Measurements from ENCODE around the gene SLC43A1.

The SLC43A1 gene

DNA sequence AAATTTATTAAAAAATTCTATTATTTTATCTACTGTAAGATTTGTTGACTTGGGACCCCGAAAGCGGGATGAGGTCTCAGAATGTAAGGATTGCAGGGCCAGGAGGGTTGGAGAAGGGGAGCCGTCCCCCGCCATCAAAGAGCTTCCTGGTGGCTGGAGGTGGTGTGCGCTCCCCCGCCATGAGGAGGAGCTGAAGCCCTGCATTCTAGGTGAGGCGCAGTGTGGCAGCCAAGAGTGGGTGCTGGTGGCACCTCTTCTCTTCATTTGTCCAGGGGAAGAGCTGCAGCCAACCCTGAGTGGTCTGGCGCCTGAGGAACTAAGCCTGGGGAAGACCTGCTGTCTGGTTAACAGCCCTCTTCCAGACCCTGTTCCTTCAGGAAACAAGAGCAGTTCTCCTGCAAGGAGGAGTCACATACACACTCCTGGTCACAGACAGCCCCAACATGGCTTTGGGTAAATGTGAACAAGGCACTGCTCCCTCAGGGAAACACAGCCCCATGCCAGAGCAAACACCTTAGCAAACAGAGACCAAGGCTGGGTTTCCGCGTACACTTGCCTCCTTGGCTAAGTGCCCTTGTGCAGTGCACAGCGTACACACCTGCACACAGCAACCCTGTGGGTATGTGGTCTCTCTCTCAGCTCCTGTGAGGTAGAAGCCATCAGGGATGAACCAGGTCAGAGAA lies 37.9 kb downstream of the SLC43A1 start:
- no peak for DNase-seq

DNA sequence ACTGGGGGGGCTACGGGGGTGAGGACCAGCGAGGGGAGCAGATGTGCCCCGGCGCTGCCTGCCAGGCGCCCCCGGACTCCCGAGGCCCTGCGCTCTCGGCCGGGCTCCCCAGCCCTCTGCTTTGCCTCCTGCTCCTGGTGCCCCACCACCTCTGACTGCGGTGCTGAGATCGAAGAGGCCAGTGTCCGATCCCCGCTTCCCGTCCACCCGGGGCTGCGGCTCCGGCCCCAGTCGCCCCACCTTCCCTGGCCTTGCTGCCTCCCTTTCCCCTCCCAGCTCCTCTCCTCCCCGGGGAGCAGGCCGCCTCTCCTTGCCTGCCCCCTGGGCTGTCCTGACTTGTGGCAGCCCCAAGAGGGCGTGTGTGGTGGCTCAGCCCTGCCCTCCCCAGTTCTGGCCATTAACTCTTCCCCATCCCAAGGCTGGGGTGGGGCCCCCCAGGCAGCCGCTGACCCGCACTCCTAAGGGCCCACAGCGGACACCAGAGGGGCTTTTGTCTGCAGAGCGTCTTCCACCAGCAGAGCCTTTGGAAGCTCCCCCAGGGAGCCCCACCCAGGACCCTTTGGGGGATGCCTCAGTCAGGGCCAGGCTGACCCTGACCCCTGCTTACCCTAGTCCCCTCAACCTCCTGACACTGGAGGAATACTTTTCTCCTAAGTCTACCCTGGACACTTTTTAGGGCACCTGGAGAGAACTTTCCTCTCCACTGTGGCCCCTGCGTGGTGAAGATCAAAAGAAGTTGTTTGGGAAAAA lies 38.6 kb downstream of the SLC43A1 start:
- DNase-seq = no peak

DNA sequence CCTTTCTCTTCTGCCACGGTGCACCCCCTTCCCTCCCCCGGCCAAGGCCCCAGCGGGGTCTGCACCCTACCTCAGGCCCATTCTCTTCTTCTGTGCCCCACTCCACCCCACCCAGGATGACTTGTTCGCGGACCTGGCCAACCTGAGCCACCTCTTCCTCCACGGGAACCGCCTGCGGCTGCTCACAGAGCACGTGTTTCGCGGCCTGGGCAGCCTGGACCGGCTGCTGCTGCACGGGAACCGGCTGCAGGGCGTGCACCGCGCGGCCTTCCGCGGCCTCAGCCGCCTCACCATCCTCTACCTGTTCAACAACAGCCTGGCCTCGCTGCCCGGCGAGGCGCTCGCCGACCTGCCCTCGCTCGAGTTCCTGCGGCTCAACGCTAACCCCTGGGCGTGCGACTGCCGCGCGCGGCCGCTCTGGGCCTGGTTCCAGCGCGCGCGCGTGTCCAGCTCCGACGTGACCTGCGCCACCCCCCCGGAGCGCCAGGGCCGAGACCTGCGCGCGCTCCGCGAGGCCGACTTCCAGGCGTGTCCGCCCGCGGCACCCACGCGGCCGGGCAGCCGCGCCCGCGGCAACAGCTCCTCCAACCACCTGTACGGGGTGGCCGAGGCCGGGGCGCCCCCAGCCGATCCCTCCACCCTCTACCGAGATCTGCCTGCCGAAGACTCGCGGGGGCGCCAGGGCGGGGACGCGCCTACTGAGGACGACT lies 39.3 kb downstream of the SLC43A1 start:
- DNase-seq = no peak

DNA sequence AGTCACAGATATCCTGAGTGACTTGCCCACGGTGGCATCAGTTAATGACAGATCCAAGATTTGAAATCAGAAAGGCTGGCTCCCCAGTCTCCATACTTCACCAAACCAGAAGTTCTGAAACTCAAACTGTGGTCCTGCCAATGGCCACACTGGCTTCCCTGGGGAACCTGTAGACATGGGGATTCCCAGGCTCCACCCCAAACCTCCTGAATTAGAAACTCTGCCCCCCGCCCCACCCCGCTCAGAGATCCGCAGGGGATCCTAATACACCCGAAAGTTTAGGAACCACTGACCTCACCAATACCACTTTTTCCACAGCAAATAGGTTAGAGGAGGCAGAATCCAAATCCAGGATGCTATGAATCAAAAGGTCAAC lies 39.8 kb downstream of the SLC43A1 start:
- DNase-seq = no peak

DNA sequence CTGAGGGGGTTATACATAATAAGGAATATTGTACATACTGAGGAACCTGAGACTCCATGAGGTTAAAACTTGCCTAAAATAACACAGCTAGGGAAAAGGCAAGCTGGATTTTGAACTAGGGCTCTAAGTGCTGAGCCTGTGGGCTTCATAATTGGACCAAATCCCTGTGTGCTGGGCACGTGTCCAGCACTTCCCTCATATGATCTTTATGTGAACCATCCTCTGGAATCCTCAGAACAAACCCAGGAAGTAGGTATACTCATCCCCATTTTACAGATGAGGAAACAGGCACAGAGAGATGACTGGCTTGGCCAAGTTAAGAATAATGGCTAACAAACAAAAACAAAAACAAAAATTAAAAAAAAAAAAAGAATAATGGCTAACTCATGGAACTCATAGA lies 40.3 kb downstream of the SLC43A1 start:
- no peak for DNase-seq

DNA sequence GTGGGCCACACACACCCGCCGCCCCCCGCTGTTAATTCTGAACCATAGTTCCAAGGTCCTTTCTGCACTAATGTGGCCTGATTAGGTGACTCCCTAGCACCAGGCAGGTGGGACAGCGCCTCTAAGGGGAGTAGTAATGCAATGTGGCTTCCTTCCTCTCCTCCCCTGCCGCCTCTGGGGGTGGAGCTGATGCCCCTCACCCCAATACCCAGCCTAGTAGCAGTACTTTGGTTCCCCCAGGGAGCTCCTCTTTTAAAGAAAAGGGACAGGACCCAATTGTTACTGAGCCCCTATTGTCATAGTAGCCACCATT lies 40.7 kb downstream of the SLC43A1 start:
- DNase-seq = no peak

DNA sequence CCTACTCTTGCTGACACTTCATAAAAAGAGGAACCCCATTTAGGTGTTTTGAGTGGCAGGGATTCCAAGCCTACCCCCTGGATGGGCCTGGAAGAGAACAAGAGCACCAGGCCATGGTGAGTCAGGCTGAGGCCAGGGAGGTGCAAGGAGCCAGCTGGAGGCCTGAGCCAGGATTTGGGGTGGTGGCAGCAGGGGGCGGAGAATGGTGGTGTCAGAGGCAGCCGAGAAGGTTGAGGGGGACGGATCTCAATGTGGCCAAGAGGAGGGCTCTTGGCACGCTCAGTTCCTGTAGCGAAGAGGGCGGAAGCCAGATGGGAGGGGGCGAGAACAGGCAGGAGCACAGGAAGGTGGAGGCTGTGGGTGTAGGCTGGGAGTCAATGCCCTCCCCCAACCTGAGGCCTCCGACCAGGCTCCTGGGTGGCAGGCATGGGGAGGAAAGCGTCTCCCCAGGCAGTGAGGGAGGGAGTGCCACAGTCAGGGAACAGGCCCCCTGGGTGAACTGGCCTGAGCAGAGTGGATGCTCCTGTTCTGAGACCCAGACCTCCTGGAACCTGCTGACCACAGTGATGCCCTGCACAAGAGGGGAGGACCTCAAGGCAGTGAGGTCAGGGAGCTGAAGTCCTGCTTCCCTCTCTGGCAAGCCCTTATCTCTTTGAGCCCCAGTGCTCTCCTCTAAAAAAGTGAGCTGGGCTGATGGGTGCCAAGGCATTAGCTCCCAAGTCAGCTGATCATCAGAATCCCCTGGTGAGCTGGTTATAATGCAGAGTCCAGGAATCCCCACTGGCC lies 41.3 kb downstream of the SLC43A1 start:
- DNase-seq = no peak

DNA sequence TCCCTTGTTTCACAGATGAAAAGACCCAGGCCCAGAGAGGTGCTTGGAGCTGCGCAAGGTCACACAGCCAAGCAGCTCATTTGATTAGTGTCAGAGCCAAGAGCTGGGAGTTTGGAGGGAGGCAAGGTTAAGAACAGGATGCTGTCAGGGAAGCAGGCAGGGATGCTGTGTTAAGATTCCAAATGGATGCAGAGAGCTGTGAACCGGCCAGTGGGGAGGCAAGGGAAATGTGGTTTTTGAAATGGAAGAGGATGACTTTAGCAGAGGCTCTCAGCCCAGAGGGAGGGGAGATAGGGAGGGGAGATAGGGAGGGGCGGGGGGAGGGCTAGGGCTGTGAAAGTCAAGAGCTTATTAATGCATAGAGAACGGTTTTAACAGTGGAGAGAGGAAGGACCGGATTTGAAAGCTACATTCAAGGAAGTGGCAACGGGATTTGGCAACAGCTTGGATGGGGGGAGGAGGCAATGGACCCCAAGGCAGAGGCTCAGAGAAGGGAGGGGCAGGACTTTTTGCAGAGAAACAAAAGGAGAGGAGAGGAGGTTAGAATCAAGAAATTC lies 42.1 kb downstream of the SLC43A1 start:
- DNase-seq = no peak

DNA sequence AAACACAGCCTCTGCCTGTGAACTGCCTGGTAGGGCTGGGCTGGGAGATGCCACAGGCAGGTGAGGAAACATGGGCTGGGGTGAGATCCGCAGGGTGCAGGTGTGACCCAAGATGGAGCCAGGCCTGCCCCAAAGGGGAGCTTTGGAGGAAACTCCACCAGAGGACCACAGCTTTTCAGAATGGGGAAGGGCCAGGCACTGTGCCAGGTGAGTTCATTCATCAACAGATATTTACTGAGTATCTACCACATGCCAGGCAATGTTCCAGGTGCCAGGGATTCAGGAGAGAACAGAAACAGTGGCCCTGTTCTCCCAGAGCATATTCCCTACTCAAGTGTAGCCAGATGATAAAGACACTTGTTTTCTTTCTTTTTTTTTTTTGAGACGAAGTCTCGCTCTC lies 44.0 kb downstream of the SLC43A1 start:
- no peak for DNase-seq

DNA sequence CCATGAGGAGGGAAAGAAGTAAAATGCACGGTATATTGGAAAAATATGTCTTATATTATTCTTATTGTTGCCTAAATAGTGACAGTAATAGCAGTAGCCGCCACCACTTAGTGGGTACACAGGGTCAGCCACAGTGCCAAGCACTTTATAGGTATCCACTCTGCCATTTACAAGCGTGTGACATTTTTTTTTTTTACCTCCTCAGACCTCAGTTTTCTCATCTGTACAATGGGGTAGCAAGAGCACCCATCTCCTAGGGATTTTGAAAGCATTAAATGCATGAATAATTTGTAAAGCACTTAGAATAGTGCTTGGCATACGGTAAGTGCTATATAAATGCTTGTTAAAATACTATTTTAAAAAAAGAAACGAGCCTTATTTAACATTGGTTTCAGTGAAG lies 46.2 kb downstream of the SLC43A1 start:
- no peak for DNase-seq

DNA sequence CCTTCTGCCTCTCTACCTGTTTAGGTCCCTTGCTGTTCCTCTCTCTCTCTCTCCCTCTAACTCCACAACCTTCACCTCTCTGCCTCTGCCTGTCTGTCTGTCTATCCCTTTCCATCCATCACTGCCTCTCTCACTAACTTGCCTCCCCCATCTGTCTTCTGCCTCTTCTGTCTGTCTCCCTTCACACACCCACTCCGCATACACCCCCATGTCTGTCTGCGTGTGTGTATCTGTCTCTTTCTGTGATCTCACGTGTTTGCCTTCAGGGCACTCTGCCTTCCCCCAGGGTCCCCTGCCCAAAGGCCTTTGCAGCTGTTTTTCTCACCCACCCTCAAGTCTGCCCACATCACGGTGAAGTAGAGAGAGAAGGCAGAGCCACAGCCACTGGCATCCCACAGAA lies 47.2 kb downstream of the SLC43A1 start:
- DNase-seq = no peak

DNA sequence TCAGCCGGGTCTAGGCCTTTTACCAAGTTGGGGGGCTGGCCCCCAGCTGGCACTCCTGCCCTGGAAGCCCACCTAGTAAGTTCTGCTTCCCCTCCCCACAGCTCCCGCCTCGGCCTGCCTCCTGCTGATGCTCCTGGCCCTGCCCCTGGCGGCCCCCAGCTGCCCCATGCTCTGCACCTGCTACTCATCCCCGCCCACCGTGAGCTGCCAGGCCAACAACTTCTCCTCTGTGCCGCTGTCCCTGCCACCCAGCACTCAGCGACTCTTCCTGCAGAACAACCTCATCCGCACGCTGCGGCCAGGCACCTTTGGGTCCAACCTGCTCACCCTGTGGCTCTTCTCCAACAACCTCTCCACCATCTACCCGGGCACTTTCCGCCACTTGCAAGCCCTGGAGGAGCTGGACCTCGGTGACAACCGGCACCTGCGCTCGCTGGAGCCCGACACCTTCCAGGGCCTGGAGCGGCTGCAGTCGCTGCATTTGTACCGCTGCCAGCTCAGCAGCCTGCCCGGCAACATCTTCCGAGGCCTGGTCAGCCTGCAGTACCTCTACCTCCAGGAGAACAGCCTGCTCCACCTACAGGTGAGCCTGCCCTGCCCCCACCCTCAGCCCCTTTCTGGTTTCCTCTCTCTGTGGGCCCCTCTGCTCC lies 47.9 kb downstream of the SLC43A1 start:
- DNase-seq = no peak

DNA sequence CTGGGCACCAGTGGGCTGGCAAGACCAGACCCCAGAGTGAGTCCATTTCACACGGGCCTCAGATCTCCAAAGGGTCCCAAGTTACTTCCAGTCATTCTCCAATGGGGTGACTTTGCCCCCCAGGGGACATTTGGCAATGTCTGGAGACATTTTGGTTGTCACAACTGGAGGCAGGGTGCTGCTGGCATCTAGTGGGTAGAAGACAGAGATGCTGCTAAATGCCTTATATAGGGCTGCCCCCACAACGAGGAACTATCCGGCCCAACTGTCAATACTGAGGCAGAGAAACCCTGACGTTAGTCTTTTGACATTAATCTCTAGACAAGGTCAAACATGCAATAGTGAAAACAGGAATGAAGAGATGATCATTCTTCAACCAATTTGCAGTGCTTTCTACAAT lies 48.8 kb downstream of the SLC43A1 start:
- DNase-seq = no peak

DNA sequence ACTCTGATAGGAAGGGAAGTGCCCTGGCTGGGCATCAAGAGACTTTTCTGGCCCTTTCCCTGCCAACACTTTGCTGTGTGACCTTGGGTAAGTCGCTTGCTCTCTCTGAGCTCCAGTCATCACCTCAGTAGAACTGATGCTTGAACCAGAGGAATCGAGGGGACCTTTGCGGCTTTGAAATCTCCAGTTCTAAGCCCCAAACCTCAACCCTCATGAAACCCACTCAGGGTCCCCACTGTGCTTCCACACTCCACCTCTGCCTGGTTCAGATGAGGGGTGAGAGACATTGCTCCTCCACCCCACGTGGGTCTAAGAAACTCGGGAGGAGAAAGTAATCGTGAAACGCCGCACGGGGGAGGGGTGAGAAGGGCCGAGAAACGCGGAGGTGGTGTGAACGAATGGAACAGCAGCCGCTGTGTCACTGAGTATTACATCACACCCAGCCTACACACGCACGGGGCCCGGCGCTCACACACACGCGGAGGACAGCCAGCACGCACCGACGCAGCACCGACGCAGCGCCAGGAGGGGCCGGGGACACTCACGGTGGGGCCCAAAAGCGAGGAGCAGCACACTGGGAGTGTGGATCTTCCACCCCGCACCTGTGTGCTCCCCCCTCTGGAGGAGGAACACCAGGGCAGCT lies 50.8 kb downstream of the SLC43A1 start:
- no peak for DNase-seq

DNA sequence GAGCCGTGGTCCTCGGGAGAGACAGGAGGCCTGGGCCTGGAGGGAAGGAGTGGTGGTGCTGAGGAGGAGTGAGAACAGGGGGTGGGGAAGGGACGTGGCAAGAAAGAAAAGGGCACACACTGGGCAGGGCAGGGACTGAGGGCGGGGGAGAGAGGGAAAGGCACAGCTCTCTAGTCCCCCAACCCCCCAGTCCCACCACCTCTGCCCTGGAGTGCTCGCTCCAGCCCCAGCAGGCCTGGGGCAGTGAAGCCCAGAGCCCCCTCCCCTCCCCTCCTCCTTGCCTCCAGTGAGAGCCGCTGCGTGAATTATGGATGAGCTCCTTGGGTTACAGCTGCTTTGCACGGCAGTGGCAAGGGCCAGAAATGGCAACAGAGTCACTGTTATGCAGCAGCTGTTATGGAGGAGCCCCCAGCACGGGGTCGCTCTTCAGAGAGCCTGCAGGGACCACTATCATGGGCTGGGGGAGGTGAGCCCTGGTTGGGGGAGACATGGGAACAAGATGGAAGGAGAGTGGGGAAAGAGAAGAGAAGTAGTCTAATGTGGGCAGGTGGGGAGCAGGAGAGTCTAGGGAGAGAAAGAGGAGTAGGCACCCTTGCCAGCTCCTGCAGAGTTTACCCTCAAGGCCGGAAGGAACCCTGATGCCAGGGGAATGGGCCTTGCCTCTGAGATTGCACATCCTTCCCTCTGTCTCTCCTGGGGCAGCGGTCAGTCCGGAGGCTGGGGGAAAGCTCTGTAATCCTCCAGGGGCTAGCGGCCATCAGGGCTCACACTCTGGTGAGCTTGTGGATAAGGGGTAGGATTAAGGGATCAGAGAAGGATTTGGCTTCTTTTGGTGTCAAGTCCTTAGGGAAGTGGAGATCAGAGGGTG lies 51.6 kb downstream of the SLC43A1 start:
- DNase-seq = peak; percentile 11

DNA sequence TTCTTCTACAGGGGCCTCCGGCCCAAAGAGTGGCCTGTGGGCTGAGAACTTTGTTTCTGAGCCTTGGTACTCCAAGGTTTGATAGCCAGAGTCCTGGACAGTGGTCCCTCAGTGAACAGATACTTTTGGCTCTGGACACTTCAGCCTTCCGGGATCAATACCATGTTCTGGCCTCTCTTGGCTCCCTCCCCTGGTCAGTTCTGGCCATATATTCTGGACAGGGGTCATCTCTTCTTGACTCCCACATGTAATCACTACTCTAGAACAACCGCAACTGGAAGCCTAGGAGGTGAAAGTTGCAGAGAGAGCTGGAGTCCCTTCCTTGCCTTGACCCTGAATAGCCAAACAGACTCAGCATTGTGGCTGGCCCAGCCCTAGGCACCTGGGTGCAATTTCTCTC lies 52.9 kb downstream of the SLC43A1 start:
- no peak for DNase-seq

DNA sequence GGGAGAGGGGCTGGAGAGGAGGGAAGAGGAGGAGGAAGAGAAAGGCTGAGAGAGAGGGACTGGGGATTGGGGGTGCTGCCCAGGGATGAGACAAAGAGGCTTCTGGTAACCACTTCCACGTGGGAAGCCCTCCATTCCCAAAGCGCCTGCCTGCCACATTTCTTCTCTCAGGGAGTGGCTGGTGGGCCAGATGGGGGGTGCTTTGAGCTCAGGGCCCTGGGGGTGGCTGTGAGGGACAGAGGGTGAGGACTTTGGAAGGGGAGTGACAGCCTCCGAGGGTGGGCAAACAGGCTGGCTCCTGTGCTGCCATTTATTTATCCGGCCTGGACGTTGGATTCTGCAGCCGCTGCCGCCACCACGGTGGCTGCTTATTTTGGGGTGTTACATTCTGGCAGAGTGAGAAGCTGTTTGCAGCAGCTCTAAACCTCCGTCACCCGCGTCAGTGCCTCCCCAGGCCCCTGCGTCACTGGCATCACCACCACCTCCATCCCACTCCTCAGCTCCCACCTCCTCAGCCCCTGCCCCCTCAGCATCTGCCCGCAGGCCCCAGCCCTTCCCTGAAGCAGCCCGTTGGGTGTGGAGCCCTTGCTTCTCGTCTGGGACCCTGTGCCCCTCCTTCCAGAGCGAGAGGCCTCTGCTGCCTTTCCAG lies 53.5 kb downstream of the SLC43A1 start:
- DNase-seq = no peak

DNA sequence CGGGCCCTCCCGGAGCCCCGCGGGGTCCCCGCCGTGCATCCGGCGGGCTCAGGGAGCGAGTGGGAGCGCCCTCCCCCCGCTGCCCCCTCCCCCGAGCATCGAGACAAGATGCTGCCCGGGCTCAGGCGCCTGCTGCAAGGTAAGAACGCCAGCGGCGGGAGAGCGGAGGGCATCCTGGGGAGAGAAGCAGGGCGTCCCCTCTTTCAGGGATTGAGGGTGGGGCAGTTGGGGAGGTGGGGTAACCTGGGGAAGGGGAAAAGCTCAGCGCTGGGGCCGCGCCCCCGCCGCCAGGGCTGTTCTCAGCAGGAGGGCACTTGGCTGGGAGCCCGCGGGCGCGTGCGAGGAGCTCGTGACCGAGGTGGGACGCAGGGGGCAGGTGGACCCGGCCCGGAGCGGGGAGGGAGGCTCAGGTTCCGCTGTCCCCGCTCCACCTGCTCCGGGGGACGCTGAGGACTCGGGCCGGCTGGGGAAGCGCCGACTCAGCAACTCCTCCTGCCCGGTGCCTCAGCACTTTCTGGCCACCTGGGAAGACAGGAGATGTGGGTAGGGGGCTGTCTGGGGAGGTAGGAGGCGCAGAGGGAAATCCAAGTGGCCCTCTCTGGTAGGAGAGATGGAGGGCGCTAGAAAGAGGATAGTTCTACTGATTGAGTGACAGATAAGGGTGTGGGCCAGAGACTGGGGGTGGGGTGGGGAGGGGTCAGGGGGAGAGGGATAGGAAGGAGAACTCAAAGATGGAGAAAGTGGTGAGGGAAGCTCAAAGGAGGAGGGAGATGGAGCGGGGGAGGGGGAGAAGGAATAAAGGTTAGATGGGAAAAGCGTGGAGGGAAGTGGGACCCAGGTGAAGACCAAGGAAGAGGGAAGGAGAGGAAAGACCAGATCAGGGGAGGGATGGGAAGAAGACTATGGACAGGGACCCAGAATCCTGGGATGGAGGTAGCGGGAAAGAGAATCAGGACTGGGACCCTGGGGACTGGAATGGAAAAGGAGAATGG lies 54.4 kb downstream of the SLC43A1 start:
- no peak for DNase-seq

DNA sequence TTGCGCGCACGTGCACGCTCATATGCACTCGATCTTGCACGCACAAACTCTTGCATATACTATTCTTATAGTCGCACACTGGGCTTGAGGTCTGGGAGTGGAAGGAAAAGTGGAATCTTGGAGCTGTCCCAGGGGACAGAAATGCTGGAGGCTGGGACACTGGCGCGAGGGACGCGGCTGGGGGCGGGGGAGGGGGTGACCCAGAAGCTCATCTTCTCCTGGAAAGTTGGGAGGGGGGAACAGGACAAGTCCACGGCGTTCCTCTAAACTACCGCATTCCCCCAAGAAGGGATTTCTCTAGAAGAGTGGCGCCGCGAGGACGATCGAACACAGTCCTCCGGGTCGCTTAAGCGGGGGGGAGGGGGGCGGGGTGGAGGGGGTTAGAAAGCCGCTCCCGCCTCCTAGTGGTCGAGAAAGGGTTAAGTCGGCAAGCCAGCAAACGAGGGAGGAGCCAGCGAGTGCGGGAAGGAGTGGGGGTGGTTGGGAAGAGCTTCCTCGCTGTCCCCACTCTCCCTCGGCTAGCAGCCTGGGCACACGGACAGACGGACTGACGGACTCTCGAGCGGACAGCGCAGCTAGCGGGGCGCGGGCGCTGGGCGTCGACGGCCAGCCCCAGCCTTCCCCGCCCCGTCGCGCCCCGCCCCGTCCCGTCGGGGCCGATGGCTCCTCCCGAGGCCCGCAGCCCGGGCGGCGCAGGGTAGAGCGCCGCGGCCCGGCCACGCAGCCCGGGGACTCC lies 55.3 kb downstream of the SLC43A1 start, which contains the start of gene RTN4RL2:
RTN4RL2 (plus strand) TSS at position 507 of the 736 bp plus-strand sequence. CDS start 338 bp downstream, outside the sequence.
- DNase-seq = peak; percentile 67
